B cell (primary cell): ENCODE results near the gene SEZ6L. TPM values are rescaled to one million over a fixed set of nuclear protein-coding genes. Genes with fewer than 3 reads are reported as not detected.

Experiments
- ATAC-seq: fragments of 200-7000 bp; cut with Tn5 transposase; one replicate; pipeline ENCODE4 v1.10.0; 2021; ENCODE audit warnings: low read depth, mild to moderate bottlenecking, moderate number of reproducible peaks, moderate library complexity
- CTCF ChIA-PET: fragments of 350-600 bp; sonication (Branson Sonifier 250); formaldehyde crosslinking; loops from one replicate; lab custom pipeline; 2021; ENCODE audit warnings: antibody characterized with exemption, inconsistent platforms; lab: Charles Lee
- POLR2A ChIA-PET: fragments of 350-600 bp; sonication (Branson Sonifier 250); formaldehyde crosslinking; loops from one replicate; lab custom pipeline; 2021; ENCODE audit warnings: antibody characterized with exemption; lab: Charles Lee
- DNase-seq: peaks from one replicate; pipeline ENCODE4 v3.0.0; 2013
- H2AFZ ChIP-seq: 2 replicates; pipeline ENCODE4 v1.6.1; 2012; ENCODE audit warnings: mild to moderate bottlenecking, low read depth, low read length; ENCODE audit not compliant: insufficient read depth, poor library complexity, severe bottlenecking
- H3K27ac ChIP-seq, 2 donors: 1 replicate in 1 of 2; 2 replicates in 1 of 2; pipeline ENCODE4 v1.5.1; 2012 to 2013; ENCODE audit warnings: low read length in 2 of 2, mild to moderate bottlenecking in 2 of 2, moderate library complexity in 1 of 2
- H3K27me3 ChIP-seq, 4 experiments: fragments of 200-600 bp in 1 of 4; sonication (generic) in 1 of 4; replicated peaks in 1 of 4; 1 replicate in 2 of 4; 2 replicates in 2 of 4; pipeline versions ENCODE4 v1.6.1 to v1.7.0; 2013 to 2016; ENCODE audit warnings: low read length in 3 of 4, mild to moderate bottlenecking in 2 of 4, mixed read lengths in 1 of 4, moderate library complexity in 1 of 4; ENCODE audit not compliant: insufficient read depth in 4 of 4, control insufficient read depth in 3 of 4; ENCODE audit errors: control extremely low read depth in 1 of 4
- H3K36me3 ChIP-seq, 2 experiments: replicated peaks in 1 of 2; 1 replicate in 1 of 2; 2 replicates in 1 of 2; pipeline versions ENCODE4 v1.6.1 to v1.7.1; 2013; ENCODE audit warnings: low read length in 1 of 2; ENCODE audit not compliant: insufficient read depth in 2 of 2, control insufficient read depth in 1 of 2; ENCODE audit errors: control extremely low read depth in 1 of 2, extremely low read depth in 1 of 2
- H3K4me1 ChIP-seq, 2 donors: fragments of 200-600 bp in 1 of 2; sonication (generic) in 1 of 2; 1 replicate in 1 of 2; 2 replicates in 1 of 2; pipeline versions ENCODE4 v1.5.1 to v1.6.1; 2013 to 2017; ENCODE audit warnings: low read length in 2 of 2; ENCODE audit not compliant: control insufficient read depth in 2 of 2, insufficient read depth in 2 of 2
- H3K4me2 ChIP-seq: replicated peaks from 2 replicates; pipeline ENCODE3; 2012; ENCODE audit warnings: mild to moderate bottlenecking, low read depth, low read length; ENCODE audit not compliant: poor library complexity, severe bottlenecking
- H3K4me3 ChIP-seq, 5 experiments: fragments of 200-600 bp in 1 of 5; sonication (generic) in 1 of 5; 1 replicate in 3 of 5; 2 replicates in 2 of 5; pipeline versions ENCODE4 v1.5.1 to v1.7.0; 2011 to 2016; ENCODE audit warnings: low read length in 4 of 5, mild to moderate bottlenecking in 4 of 5, low read depth in 2 of 5, control low read depth in 1 of 5, moderate library complexity in 1 of 5; ENCODE audit not compliant: insufficient read depth in 1 of 5; ENCODE audit errors: control extremely low read depth in 1 of 5, extremely low read depth in 1 of 5
- H3K79me2 ChIP-seq: fragments of 200-600 bp; sonication (generic); one replicate; pipeline ENCODE4 v1.6.0; 2016; ENCODE audit warnings: low read length; ENCODE audit not compliant: control insufficient read depth, insufficient read depth
- H3K9ac ChIP-seq: fragments of 200-600 bp; sonication (generic); 2 replicates; pipeline ENCODE4 v1.6.1; 2017; ENCODE audit warnings: mild to moderate bottlenecking, low read length, moderate library complexity
- H3K9me3 ChIP-seq, 3 donors: one replicate each; pipeline versions ENCODE4 v1.6.1 to v1.7.1; 2013; ENCODE audit warnings: low read length in 2 of 3; ENCODE audit not compliant: control insufficient read depth in 2 of 3, insufficient read depth in 1 of 3; ENCODE audit errors: control extremely low read depth in 1 of 3
- H4K20me1 ChIP-seq: 2 replicates; pipeline ENCODE4 v1.6.0; 2012; ENCODE audit warnings: mild to moderate bottlenecking, low read length; ENCODE audit not compliant: insufficient read depth, control insufficient read depth, poor library complexity, severe bottlenecking
- H3K27ac Mint-ChIP-seq: one replicate; pipeline ENCODE4 v1.8.0; 2021; ENCODE audit warnings: mixed read lengths
- H3K27me3 Mint-ChIP-seq: one replicate; pipeline ENCODE4 v1.8.0; 2021; ENCODE audit warnings: mixed read lengths
- H3K4me1 Mint-ChIP-seq: one replicate; pipeline ENCODE4 v1.8.0; 2021; ENCODE audit warnings: mixed read lengths
- H3K4me3 Mint-ChIP-seq: one replicate; pipeline ENCODE4 v1.8.0; 2021; ENCODE audit warnings: mixed read lengths
- H3K9me3 Mint-ChIP-seq: one replicate; pipeline ENCODE4 v1.8.0; 2022; ENCODE audit warnings: mixed read lengths; ENCODE audit not compliant: insufficient read depth
- EZH2 ChIP-seq: IDR thresholded peaks from 2 replicates; pipeline ENCODE4 v1.6.1; 2012; ENCODE audit warnings: borderline replicate concordance, low read depth, mild to moderate bottlenecking, moderate library complexity, low read length; ENCODE audit not compliant: insufficient read depth, poor library complexity, severe bottlenecking
- WGBS: methylation state at CpG from one replicate; pipeline ENCODE4 v1.1.5; 2013; ENCODE audit warnings: missing lambda C conversion rate; ENCODE audit not compliant: insufficient coverage; 5-methylcytosine and 5-hydroxymethylcytosine counted together
- intact Hi-C: fragments of 100-400 bp; cut with micrococcal nuclease; formaldehyde crosslinking; loops from one replicate; pipeline ENCODE4 v1.10.0; 2022
- polyA plus RNA-seq: library from polyadenylated mRNA; depleted of rRNA; stranded (reverse); fragments of >200 nt; gene quantifications from 2 replicates; pipeline ENCODE4 v1.2.3, GENCODE V29; 2012
- total RNA-seq, 2 donors: library from RNA; stranded (reverse); fragments of 120-200 nt in 1 of 2; gene quantifications; 1 replicate in 1 of 2; 2 replicates in 1 of 2; pipeline versions ENCODE4 v1.2.3 to v1.2.4, GENCODE V29; 2013 to 2022
- TF ChIP-seq, protein P1 (sequence below): fragments of 200-600 bp; IDR thresholded peaks from one replicate; pipeline ENCODE4 v1.8.0; 2022; ENCODE audit warnings: antibody characterized with exemption, mild to moderate bottlenecking

Gene SEZ6L
- total and polyA plus RNA-seq, 2 donors (not counting 1 experiment from before 2014, with no cell fraction given): 0.04 TPM; not detected in 1

DNA sequence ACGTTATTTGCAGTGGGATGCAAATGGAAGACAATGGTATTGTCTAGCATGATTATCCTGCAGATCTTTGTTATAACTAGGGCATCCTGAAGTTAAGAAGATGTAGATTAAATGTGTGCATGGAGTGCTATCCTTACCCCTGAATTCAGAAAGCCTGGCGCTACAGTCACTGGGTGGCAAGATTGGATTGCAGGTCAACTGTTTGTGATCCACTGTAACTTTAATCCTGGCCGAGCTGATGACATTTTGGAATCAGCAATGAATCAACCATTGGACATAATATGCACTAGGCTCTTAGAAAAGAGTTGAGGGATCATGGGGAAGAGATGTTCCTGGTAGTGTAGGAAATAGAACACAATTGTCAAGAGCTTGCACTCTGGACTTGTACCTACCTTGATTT lies 25.1 kb downstream of the SEZ6L start:
- Mint-ChIP-seq H3K9me3 (no peaks in the 10 kb centered on the region), H3K27ac (no peak overlapping the region), H3K4me3 (no peak overlapping the region), H3K4me1 (no peaks in the 10 kb centered on the region), H3K27me3 (peaks cover 17% of the 10 kb centered on the region)
- ATAC-seq (no peak), DNase-seq (no peak)
- H3K27me3 ChIP-seq: peaks cover 0 to 8% (median 3%) of the 10 kb centered on the region in 4 experiments
- no peaks in the 10 kb centered on the region for H3K79me2 ChIP-seq
- H4K20me1 ChIP-seq: no peaks in the 10 kb centered on the region
- H2AFZ ChIP-seq: no peak overlapping the region
- 92% methylated on average over 2 of the region's 3 CpGs for WGBS
- H3K4me3 ChIP-seq: no peak overlapping the region
- intact Hi-C loops: no loop called here
- TF ChIP-seq, protein P1, sequence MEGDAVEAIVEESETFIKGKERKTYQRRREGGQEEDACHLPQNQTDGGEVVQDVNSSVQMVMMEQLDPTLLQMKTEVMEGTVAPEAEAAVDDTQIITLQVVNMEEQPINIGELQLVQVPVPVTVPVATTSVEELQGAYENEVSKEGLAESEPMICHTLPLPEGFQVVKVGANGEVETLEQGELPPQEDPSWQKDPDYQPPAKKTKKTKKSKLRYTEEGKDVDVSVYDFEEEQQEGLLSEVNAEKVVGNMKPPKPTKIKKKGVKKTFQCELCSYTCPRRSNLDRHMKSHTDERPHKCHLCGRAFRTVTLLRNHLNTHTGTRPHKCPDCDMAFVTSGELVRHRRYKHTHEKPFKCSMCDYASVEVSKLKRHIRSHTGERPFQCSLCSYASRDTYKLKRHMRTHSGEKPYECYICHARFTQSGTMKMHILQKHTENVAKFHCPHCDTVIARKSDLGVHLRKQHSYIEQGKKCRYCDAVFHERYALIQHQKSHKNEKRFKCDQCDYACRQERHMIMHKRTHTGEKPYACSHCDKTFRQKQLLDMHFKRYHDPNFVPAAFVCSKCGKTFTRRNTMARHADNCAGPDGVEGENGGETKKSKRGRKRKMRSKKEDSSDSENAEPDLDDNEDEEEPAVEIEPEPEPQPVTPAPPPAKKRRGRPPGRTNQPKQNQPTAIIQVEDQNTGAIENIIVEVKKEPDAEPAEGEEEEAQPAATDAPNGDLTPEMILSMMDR: no peak
- no peak for TF ChIP-seq EZH2
- no peaks in the 10 kb centered on the region for H3K4me1 ChIP-seq
- ChIA-PET CTCF (no interaction called here), POLR2A (no interaction called here)
- H3K4me2 ChIP-seq: no peak overlapping the region
- no peak overlapping the region for H3K9ac ChIP-seq
- H3K36me3 ChIP-seq: no peaks in the 10 kb centered on the region
- H3K9me3 ChIP-seq: no peaks in the 10 kb centered on the region
- H3K27ac ChIP-seq: no peak overlapping the region

DNA sequence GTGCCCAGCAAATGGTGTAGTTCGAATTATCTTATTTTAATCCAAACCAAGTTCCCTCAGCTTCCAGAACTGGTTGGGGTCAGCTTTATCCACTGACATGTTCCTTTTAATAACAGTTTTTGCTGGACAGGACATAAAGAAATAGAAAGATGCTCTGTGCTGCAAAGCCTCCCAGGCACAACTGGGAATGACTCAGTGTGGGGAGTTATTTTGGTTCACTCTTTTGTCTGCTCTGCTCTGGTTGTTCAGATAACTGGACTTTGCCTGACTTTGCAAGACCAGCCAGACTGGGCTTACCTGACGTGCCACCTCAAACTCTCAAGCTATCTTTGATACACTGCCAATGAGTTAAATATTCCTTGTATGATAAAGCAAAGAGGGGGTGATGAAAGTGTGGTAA lies 25.6 kb downstream of the SEZ6L start:
- no CpG with 5 or more reads among the region's 2 CpGs for WGBS

More for the DNA sequence above, 25.6 kb downstream of the SEZ6L start:
- POLR2A ChIA-PET: no interaction called here
- intact Hi-C loops: no loop called here
- CTCF ChIA-PET: no interaction called here
- peaks cover 0 to 8% (median 3%) of the 10 kb centered on the region in 4 experiments for H3K27me3 ChIP-seq
- no peak overlapping the region for H3K27ac Mint-ChIP-seq
- H3K36me3 ChIP-seq: no peaks in the 10 kb centered on the region
- H3K4me3 ChIP-seq: no peak overlapping the region
- no peaks in the 10 kb centered on the region for H3K9me3 ChIP-seq
- DNase-seq: no peak
- H3K27ac ChIP-seq: no peak overlapping the region
- peaks cover 19% of the 10 kb centered on the region for H3K27me3 Mint-ChIP-seq
- no peak overlapping the region for H2AFZ ChIP-seq
- H3K4me1 Mint-ChIP-seq: no peaks in the 10 kb centered on the region
- no peak overlapping the region for H3K9ac ChIP-seq
- ATAC-seq: no peak
- no peak for TF ChIP-seq EZH2
- TF ChIP-seq, protein P1: no peak
- no peaks in the 10 kb centered on the region for H3K9me3 Mint-ChIP-seq
- no peaks in the 10 kb centered on the region for H4K20me1 ChIP-seq
- H3K4me1 ChIP-seq: no peaks in the 10 kb centered on the region
- H3K4me3 Mint-ChIP-seq: no peak overlapping the region
- H3K4me2 ChIP-seq: no peak overlapping the region
- no peaks in the 10 kb centered on the region for H3K79me2 ChIP-seq
